Measurements from ENCODE around the gene ARFGEF2.

DNA sequence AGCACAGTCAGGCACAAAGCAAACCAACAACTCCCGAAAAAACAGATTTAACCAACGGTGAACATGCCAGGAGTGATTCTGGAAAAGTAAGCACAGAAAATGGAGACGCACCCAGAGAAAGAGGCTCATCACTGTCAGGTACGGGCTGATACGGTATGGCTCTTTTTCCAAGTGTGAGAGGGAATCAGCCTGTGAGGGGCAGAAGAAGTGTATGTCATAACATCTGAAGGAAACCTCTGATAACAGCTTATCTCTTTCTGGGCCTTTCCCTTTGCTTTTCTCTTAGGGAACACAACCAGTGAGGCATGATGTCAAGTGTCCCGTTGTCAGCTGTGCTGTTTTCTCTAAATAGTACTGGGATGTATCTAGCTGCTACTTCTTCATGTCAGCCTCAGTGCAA lies 32.1 kb downstream of the ARFGEF2 start:
- TF ChIP-seq CTCF (IDR thresholded peaks at IDR 0.05) = no peak
- TF ChIP-seq POLR2A (IDR thresholded peaks at IDR 0.05) = no peak
